GM19025 (cell line): Measurements from ENCODE around the gene NAA38.

Experiments
- ATAC-seq: cut with Tn5 transposase; IDR thresholded peaks from one replicate; pipeline ENCODE4 v1.9.1; 2021; ENCODE audit warnings: mild to moderate bottlenecking, low read depth, moderate library complexity; ENCODE audit not compliant: unreplicated experiment

NAA38 gene, protein sequence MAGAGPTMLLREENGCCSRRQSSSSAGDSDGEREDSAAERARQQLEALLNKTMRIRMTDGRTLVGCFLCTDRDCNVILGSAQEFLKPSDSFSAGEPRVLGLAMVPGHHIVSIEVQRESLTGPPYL

GRCh38 chr17:7856811-7857712 is at the start of gene NAA38:
Gene NAA38 (minus strand): TSS chr17:7857559. CDS start chr17:7857463, 96 bp downstream.
- peak; percentile 74 for ATAC-seq

GRCh38 chr17:7903154-7904103 is 46.1 kb upstream of the NAA38 start:
- ATAC-seq: no peak

DNA sequence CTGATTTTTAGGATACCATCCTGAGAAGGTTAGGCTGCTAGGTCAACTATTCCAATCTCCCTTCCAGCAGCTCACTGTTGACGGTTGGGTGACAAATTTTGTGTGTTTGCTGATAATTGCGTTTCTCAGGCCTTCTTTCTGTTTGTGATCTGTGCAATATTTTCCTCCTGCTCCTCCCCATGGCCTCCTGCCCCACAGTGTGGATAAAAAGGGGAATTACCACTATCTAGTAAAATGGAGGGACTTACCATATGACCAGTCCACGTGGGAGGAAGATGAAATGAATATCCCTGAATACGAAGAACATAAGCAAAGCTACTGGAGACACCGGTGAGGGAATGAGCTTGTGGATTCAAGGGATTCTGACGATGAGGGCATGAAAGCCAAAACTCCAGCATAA is 40.4 kb upstream of the NAA38 start:
- no peak for ATAC-seq

DNA sequence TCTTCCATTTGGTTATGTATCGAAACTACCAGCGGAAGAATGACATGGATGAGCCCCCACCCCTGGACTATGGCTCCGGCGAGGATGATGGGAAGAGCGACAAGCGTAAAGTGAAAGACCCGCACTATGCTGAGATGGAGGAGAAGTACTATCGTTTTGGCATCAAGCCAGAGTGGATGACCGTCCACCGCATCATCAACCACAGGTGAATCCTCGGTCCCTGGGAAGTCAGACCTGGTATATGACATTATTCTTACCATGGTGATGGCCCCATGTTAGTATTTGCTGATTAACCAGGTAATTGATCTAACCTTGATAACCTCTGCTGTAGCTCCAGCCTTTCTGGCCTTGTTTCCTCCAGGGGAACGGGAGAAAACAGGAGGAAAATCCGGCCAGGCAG is 39.7 kb upstream of the NAA38 start:
- ATAC-seq: no peak

- ATAC-seq: no peak
These were observed 37.5 kb upstream of the NAA38 start for GRCh38 chr17:7894866-7895265.

GRCh38 chr17:7894226-7894625 is 36.9 kb upstream of the NAA38 start:
- ATAC-seq: no peak

GRCh38 chr17:7893187-7893880 is 36.0 kb upstream of the NAA38 start:
- ATAC-seq: no peak

DNA sequence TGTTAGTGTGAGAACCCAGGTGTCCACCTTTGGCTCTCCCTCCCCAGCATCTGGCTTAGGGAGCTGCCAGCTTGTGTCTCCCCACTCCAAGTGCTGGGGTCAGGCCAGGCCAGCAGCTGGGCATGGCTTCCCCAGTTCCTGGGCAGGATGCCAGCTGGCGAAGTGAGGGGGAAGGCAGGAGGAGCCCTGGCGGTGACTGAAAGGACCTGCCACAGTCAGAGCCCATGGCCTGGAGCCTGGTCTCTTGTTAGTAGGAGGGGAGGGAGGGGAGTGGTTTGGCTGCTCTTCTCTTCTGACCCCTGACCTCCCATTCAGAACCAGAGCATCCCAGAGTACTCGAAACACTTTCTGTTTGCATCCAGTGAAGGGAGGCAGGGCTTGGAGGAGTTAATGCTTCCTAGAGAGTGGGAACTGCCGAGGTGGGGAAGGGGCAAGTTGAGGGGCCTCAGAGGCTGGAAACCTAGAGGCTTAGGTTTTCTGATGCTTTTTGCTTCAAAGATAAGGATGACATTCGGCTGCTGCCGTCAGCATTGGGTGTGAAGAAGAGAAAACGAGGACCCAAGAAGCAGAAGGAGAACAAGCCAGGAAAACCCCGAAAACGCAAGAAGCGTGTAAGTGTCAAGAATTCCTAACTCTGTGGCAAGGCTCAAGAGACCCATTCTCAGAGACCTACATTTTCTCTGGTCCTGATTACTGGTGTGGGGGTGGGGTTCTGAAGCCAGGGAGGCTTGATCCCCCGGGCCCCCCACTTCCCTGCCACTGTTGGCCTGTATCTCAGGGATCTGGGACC is 32.0 kb upstream of the NAA38 start:
- ATAC-seq: no peak

DNA sequence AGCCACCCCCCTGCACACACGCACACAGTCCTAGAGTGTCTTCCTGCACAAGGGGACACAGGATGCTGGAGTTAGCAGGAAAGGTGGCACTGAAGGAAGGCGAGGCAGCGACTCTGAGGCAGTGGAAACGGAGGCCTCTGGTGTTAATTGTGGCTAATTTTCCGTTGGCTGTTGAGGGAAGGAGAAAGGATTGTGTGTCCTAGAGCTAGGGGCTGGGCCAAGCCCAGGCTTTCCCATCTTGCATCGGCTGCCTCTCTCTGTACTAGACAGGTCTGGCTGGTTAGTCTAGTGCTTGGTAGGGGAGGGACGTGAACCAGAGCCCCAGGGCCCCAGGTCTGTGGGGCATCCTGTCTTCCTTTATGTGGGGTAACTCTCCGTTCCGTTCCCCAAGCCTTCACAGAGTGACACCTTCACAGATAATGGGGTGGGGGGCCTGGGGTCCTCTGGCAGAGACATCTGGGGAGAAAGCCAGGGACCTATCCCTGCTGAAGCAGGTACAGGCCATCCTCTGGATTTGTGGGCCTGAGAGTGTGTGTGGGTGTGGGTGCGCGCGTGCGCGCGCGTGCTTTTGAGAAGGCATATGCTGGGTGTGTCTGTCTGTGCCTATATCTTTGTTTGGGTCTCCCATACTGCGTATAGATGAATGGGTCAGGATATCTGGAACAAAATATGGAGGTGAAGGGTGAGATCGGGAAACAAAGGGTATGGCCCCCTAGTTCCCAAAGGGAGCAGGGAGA is 31.0 kb upstream of the NAA38 start, which contains the start of gene CHD3:
CHD3 (plus strand) TSS at position 606 of the 737 bp plus-strand sequence. CDS start 212 bp downstream, outside the sequence.
- no peak for ATAC-seq

GRCh38 chr17:7887482-7888183 is 30.3 kb upstream of the NAA38 start:
- peak; percentile 39 for ATAC-seq

DNA sequence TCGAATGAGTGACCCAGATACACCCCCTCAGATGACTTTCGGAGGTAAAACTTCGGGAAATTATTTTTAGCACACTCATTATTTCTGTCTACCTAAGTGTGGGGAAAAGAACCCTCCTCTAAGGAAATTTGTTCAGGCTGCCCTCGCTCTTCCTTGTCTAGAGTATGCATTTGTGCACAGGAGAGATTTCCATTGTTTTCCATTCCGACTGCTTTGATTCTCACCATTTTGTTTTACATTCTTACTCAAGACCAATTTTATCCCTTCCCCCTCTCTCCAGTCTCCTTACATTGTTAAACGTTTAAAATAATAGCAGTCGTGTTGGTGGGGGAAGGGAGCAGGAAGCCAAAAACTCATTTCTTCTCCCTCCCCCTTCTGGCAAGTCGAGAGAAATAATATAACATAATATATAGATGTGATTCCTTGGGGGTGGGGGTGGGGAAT is 29.7 kb upstream of the NAA38 start:
- ATAC-seq: no peak

DNA sequence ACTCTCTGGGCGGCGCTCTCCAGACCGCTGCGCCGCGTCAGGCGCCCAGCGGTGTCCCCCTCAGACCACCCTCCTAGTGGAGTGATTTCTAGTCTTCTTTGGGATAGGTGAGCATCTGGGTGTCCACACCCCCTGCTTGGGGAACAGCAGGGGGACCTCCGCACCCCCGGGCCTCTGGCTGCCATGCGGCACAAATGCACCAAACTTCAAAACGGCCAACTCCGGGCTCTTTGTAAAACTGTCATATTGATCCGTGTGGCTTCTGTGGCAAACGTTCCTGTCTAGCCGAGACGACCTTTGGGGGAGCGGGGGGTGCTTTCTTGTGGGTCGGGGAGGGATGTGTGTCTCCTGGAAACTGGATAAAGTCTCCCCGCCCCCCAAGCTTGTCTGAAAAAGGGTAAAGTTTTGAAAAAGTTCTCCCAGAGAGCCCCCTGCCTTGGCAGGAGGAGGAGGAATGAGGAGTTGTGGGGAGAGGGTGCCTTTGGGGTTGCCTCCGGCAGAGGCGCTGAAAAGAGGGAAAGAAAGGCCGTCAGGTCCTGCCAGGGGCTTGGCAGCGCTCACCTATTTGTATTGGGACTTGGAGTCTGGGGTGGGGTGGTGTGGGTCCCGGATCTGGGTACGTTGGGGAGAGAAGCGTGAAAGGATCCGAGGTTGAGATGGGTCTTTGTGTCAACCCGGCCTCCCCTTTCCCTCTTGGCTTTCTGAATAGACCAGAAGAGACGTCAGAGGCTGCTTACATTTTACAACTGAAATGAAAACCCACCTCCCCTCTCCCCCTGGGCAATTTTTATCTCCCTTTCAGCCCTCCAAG is 29.1 kb upstream of the NAA38 start:
- no peak for ATAC-seq

GRCh38 chr17:7885367-7886226 is 28.2 kb upstream of the NAA38 start:
- no peak for ATAC-seq

DNA sequence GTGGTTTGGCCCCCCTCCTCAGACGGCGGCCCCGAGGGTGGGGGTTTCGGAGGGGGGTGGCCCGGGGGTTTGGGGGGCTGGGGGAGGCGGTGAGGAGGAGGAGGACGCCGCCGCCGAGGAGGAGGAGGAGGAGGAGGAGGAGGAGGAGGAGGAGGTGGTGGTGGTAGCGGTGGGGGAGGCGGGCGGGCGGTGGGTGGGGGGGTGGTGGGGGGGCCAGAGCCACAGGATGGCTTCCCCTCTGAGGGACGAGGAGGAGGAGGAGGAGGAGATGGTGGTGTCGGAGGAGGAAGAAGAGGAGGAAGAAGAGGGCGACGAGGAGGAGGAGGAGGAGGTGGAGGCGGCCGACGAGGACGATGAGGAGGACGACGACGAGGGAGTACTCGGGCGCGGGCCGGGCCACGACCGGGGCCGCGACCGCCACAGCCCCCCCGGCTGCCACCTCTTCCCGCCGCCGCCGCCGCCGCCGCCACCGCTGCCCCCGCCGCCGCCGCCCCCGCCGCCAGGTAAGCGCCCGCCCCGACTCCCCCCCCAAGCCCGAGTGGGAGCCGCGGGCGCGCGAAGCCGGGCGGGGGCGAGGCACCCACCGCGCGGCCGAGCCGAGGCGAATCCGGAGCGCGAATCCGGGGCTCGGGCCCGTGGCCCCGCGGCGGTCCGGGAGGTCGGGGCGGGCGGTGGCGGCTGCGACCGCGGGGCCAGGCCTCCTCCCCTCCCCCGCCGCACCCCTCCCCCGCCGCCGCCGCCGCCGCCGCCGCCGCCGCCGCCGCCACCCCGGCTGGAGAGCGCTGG is 27.4 kb upstream of the NAA38 start:
- ATAC-seq: no peak

DNA sequence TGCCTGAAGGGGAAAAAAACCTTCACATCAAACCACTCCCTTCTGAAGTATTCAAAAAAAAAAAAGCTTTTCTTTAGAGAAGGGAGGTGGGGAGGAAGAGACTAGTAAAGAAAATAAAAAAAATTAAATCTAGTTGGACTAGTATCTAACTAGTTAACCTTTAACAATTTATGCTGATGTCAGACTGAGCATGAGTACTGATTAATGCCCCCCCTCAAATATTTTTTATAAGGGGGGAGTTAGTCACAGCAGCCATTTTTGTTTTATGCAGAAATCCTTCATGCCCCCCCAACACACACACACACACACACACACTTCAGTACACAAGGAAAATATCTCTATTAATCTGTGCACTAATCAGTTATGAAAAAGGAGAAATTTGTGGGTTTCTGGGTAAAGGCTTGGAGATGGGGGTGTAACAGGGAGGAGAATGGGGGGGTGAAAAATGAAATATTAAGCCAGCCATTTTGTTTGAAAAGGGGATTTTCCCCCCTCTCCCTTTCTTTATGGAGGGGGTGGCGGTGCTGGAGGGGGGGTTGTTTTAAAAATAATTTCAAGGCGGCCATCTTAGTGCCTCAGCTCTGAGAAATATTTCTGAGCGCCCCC is 26.5 kb upstream of the NAA38 start:
- ATAC-seq: no peak
